Measurements from ENCODE around the gene XAGE5. TPM values are rescaled to one million over a fixed set of nuclear protein-coding genes. Genes with fewer than 3 reads are reported as not detected.
"Not testable (repeated sequence)": the region's sequence is repeated elsewhere in the genome, so short reads cannot be mapped to it uniquely, and the experiment has no call there.

XAGE5 gene
- total and polyA plus RNA-seq, 2 experiments from 2014 or later: not detected

DNA sequence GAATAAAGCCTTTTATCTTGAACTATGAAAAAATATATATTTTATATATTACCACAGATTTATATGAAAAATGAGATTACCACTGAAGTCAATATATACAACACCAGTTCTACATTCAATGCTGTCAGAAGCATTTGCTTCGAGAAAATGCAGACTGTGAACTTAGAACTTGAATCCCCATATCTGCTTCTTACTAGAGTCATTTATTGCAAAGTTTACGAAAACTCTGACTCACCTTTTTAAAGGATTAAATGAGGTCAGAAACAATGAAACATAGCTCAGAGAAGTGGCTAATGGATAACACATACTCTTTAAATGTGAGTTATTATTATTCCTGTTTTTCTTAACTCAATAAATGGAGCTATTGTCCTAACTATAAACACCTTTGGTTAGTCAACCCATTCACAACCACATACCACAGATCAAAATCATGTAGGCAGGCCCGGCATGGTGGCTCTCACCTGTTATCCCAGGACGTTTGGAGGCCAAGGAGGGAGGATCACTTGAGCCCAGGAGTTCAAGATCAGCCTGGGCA is 46.0 kb downstream of the XAGE5 start:
- not testable (repeated sequence) for H3K9me3 Mint-ChIP-seq

DNA sequence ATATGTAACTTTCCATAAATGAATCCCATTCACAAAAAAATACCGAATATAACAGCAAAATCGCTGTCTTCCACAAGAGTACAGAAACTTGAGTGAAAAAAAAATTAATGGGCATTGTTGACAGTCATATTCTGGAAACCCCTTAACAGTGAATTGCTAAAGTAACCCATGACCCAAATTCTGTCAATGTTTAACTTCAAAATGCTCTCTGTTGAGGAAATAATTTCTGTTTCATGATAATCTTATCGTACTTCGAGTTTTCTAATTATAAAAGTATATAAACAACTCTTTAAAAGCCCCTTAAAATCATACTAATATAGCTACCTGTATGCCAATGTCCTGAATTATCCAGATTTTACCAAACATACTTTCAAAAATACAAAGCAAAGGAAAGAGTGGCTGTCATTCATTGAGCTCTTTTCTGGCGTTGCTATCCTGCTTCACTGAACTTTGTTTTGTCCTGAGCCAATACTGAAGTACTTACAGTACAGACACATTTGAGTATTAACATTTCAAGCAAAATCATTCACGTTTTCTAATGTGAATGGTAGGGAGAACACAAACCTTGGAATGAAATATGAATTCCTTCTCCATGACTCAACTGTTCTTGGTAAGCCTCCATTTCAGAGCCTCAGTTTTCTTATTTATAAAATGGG is 54.4 kb downstream of the XAGE5 start:
- ATAC-seq: no peak
- H2AFZ ChIP-seq: no peak overlapping the region
- Mint-ChIP-seq H3K4me3 (no peak overlapping the region), H3K9me3 (peaks cover 5% of the 10 kb centered on the region), H3K4me1 (no peaks in the 10 kb centered on the region), H3K27me3 (ENCODE audit: insufficient read depth, low read depth, poor library complexity) (no peaks in the 10 kb centered on the region), H3K36me3 (ENCODE audit: low read depth) (no peaks in the 10 kb centered on the region), H3K27ac (no peak overlapping the region)
- no peaks in the 10 kb centered on the region for H3F3A ChIP-seq (replicated peaks; ENCODE audit: low read depth)
- no peaks in the 10 kb centered on the region for H4K20me1 ChIP-seq (replicated peaks; ENCODE audit: insufficient read depth)
- H3K36me3 ChIP-seq (ENCODE audit: insufficient read depth): no peaks in the 10 kb centered on the region
- DNase-seq (ENCODE audit: low spot score): no peak
- TF ChIP-seq, protein P1, sequence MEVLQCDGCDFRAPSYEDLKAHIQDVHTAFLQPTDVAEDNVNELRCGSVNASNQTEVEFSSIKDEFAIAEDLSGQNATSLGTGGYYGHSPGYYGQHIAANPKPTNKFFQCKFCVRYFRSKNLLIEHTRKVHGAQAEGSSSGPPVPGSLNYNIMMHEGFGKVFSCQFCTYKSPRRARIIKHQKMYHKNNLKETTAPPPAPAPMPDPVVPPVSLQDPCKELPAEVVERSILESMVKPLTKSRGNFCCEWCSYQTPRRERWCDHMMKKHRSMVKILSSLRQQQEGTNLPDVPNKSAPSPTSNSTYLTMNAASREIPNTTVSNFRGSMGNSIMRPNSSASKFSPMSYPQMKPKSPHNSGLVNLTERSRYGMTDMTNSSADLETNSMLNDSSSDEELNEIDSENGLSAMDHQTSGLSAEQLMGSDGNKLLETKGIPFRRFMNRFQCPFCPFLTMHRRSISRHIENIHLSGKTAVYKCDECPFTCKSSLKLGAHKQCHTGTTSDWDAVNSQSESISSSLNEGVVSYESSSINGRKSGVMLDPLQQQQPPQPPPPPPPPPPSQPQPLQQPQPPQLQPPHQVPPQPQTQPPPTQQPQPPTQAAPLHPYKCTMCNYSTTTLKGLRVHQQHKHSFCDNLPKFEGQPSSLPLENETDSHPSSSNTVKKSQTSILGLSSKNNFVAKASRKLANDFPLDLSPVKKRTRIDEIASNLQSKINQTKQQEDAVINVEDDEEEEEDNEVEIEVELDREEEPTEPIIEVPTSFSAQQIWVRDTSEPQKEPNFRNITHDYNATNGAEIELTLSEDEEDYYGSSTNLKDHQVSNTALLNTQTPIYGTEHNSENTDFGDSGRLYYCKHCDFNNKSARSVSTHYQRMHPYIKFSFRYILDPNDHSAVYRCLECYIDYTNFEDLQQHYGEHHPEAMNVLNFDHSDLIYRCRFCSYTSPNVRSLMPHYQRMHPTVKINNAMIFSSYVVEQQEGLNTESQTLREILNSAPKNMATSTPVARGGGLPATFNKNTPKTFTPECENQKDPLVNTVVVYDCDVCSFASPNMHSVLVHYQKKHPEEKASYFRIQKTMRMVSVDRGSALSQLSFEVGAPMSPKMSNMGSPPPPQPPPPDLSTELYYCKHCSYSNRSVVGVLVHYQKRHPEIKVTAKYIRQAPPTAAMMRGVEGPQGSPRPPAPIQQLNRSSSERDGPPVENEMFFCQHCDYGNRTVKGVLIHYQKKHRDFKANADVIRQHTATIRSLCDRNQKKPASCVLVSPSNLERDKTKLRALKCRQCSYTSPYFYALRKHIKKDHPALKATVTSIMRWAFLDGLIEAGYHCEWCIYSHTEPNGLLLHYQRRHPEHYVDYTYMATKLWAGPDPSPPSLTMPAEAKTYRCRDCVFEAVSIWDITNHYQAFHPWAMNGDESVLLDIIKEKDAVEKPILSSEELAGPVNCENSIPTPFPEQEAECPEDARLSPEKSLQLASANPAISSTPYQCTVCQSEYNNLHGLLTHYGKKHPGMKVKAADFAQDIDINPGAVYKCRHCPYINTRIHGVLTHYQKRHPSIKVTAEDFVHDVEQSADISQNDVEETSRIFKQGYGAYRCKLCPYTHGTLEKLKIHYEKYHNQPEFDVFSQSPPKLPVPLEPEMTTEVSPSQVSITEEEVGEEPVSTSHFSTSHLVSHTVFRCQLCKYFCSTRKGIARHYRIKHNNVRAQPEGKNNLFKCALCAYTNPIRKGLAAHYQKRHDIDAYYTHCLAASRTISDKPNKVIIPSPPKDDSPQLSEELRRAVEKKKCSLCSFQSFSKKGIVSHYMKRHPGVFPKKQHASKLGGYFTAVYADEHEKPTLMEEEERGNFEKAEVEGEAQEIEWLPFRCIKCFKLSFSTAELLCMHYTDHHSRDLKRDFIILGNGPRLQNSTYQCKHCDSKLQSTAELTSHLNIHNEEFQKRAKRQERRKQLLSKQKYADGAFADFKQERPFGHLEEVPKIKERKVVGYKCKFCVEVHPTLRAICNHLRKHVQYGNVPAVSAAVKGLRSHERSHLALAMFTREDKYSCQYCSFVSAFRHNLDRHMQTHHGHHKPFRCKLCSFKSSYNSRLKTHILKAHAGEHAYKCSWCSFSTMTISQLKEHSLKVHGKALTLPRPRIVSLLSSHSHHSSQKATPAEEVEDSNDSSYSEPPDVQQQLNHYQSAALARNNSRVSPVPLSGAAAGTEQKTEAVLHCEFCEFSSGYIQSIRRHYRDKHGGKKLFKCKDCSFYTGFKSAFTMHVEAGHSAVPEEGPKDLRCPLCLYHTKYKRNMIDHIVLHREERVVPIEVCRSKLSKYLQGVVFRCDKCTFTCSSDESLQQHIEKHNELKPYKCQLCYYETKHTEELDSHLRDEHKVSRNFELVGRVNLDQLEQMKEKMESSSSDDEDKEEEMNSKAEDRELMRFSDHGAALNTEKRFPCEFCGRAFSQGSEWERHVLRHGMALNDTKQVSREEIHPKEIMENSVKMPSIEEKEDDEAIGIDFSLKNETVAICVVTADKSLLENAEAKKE (CRISPR knock-in tag; IDR thresholded peaks at IDR 0.05): no peak
- no peak for TF ChIP-seq EZH2 (IDR thresholded peaks at IDR 0.05; ENCODE audit: low read depth, unreplicated experiment)
- TF ChIP-seq, protein P2, sequence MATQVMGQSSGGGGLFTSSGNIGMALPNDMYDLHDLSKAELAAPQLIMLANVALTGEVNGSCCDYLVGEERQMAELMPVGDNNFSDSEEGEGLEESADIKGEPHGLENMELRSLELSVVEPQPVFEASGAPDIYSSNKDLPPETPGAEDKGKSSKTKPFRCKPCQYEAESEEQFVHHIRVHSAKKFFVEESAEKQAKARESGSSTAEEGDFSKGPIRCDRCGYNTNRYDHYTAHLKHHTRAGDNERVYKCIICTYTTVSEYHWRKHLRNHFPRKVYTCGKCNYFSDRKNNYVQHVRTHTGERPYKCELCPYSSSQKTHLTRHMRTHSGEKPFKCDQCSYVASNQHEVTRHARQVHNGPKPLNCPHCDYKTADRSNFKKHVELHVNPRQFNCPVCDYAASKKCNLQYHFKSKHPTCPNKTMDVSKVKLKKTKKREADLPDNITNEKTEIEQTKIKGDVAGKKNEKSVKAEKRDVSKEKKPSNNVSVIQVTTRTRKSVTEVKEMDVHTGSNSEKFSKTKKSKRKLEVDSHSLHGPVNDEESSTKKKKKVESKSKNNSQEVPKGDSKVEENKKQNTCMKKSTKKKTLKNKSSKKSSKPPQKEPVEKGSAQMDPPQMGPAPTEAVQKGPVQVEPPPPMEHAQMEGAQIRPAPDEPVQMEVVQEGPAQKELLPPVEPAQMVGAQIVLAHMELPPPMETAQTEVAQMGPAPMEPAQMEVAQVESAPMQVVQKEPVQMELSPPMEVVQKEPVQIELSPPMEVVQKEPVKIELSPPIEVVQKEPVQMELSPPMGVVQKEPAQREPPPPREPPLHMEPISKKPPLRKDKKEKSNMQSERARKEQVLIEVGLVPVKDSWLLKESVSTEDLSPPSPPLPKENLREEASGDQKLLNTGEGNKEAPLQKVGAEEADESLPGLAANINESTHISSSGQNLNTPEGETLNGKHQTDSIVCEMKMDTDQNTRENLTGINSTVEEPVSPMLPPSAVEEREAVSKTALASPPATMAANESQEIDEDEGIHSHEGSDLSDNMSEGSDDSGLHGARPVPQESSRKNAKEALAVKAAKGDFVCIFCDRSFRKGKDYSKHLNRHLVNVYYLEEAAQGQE (IDR thresholded peaks at IDR 0.05; ENCODE audit: unreplicated experiment): no peak
- TF ChIP-seq JUNB (IDR thresholded peaks at IDR 0.05; ENCODE audit: unreplicated experiment): no peak
- TF ChIP-seq STAT1 (IDR thresholded peaks at IDR 0.05; ENCODE audit: unreplicated experiment): no peak
- TF ChIP-seq, protein P3, sequence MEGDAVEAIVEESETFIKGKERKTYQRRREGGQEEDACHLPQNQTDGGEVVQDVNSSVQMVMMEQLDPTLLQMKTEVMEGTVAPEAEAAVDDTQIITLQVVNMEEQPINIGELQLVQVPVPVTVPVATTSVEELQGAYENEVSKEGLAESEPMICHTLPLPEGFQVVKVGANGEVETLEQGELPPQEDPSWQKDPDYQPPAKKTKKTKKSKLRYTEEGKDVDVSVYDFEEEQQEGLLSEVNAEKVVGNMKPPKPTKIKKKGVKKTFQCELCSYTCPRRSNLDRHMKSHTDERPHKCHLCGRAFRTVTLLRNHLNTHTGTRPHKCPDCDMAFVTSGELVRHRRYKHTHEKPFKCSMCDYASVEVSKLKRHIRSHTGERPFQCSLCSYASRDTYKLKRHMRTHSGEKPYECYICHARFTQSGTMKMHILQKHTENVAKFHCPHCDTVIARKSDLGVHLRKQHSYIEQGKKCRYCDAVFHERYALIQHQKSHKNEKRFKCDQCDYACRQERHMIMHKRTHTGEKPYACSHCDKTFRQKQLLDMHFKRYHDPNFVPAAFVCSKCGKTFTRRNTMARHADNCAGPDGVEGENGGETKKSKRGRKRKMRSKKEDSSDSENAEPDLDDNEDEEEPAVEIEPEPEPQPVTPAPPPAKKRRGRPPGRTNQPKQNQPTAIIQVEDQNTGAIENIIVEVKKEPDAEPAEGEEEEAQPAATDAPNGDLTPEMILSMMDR (conservative IDR thresholded peaks at IDR 0.05; ENCODE audit: low read depth in 2 of 2): no peak
- TF ChIP-seq ZNF114 (CRISPR knock-in tag; IDR thresholded peaks at IDR 0.05): no peak
- TF ChIP-seq NANOG (IDR thresholded peaks at IDR 0.05; ENCODE audit: borderline replicate concordance): no peak
- no peak for TF ChIP-seq POLR2AphosphoS5 (IDR thresholded peaks at IDR 0.05; ENCODE audit: low read depth)
- H3K27me3 ChIP-seq (ENCODE audit: insufficient read depth): no peaks in the 10 kb centered on the region
- H3K27ac ChIP-seq (ENCODE audit: low read depth): no peak overlapping the region
- no peaks in the 10 kb centered on the region for H3K4me1 ChIP-seq (ENCODE audit: insufficient read depth)
- no peak overlapping the region for H3K4me2 ChIP-seq
- H3K9me2 ChIP-seq (ENCODE audit: insufficient read depth): no peaks in the 10 kb centered on the region
- no peak overlapping the region for H3K4me3 ChIP-seq
- no peaks in the 10 kb centered on the region for H3K79me2 ChIP-seq (replicated peaks; ENCODE audit: insufficient read depth)

More for the DNA sequence above, 46.0 kb downstream of the XAGE5 start:
- not testable (repeated sequence) for H3K36me3 Mint-ChIP-seq (ENCODE audit: low read depth); H3F3A ChIP-seq (replicated peaks; ENCODE audit: low read depth); H3K4me1 Mint-ChIP-seq; H3K27me3 ChIP-seq (ENCODE audit: insufficient read depth); H4K20me1 ChIP-seq (replicated peaks; ENCODE audit: insufficient read depth); H3K9me2 ChIP-seq (ENCODE audit: insufficient read depth); H3K79me2 ChIP-seq (replicated peaks; ENCODE audit: insufficient read depth); H3K27ac ChIP-seq (ENCODE audit: low read depth); H3K27me3 Mint-ChIP-seq (ENCODE audit: insufficient read depth, low read depth, poor library complexity); H2AFZ ChIP-seq; DNase-seq (ENCODE audit: low spot score); H3K36me3 ChIP-seq (ENCODE audit: insufficient read depth); H3K27ac Mint-ChIP-seq; H3K4me3 Mint-ChIP-seq; ATAC-seq; H3K4me1 ChIP-seq (ENCODE audit: insufficient read depth); H3K4me3 ChIP-seq; H3K4me2 ChIP-seq

Data from GM23338 (cell line).